Measurements from ENCODE around the gene BMPR1A. TPM values are rescaled to one million over a fixed set of nuclear protein-coding genes. Genes with fewer than 3 reads are reported as not detected.
"Not testable (repeated sequence)": the region's sequence is repeated elsewhere in the genome, so short reads cannot be mapped to it uniquely, and the experiment has no call there.

The BMPR1A gene
- total RNA-seq, 2 experiments from 2014 or later, result 15.9 to 19.5 TPM

DNA sequence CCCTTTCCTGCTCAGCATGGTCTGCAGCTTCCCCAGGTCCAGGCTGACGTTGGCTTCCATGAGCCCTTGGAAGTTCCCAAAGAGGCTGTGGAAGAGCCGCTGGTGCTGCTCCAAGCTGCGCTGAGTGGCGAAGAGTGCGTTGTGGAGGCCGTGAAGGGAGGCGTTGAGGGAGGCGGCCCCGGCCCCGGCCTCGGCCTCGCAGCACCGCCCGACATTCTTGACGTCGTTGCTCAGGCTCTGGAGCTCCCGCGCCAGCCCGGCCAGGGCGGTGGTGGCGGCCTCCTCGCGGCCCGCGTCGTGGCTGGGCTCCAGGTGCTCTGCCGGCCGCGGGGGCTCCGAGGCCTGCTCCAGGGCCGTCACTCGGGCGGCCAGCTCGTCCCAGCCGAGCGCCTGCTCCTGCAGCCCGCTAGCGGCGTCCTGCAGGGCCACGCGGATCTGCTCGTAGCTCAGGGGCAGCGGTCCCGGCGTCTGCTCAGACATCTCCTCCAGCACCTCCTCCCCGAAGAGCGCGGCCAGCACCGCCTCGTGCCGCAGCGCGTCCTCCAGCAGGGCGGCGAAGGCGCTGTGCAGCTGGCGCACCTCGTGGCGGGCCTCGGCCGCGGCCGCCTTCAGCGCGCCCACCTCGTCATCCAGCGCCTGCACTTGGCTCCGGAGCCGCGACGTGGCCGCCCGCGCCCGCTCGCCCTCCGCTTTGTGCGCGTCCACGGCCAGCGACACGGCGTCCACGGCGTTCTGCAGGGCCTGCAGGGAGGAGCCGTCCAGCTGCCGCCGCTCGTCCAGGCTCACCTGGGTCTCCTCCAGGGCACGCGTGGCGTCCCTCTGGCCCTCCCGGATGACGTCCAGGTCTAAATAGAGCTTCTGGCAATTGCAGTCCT lies 186.3 kb downstream of the BMPR1A start:
- ChIA-PET CTCF (interaction anchor here (0.8 to 1.7 kb wide), 3 partner anchors 18 to 26 kb away, joined by 3 to 5 read pairs (median 5); partner anchors contain the start of gene ADIRF), POLR2A (no interaction called here)

DNA sequence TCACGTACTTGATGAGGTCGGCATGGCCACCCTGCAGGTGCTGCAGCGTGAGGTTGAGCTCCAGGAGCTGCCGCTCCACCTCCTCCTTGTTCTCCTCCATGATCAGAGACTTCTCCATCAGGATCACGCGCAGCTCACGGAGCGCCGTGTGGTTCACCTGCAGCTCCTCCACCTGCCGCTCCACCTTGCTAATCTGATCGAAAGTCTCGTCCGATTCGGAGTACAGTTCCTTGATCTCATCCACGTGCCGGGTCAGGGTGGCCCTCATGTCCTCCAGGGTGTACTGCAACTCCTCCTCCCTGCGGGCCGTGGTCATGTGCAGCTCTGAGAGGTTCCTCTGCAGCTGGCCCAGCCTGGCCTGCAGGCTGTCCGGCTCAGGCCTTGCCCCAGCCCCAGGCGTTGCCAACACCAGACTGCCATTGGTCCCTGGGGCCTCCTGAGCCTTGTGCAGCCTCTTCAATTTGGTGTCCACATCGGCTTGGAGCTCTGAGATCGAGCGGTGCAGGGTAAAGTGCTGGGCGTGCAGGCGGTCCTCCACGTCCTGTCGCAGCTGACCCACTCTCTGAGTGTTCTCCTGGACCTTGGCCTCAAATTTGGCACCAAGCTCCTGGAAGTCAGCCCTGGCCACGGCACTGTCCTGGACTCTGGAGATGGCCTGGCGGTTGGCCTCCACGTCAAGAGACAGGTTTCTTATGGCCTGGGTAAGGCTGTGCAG lies 187.1 kb downstream of the BMPR1A start:
- ChIA-PET POLR2A (no interaction called here), CTCF (interaction anchor here (1.6 kb wide), 1 partner anchor 24 kb away, joined by 5 read pairs; no protein-coding TSS in a partner anchor)

DNA sequence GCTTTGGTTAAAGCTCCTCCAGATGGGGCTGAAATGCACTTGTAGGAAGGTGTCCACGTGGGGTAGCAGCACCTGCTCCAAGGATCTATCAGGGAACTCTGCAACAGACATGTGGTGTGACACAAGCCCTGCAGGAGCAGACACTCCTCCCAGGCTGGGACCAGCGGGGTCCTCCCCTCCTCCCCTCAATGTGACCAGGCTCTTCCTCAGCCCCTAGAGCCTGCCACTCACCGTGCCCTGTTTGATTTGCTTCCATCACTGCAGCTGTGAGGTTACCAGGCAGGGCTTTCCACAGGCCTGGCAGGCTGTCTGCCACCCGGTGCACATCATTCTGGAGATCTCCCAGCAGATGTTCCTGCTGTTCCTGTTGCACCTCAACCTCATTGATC lies 187.6 kb downstream of the BMPR1A start:
- CTCF ChIA-PET, result no interaction called here
- POLR2A ChIA-PET, result no interaction called here

DNA sequence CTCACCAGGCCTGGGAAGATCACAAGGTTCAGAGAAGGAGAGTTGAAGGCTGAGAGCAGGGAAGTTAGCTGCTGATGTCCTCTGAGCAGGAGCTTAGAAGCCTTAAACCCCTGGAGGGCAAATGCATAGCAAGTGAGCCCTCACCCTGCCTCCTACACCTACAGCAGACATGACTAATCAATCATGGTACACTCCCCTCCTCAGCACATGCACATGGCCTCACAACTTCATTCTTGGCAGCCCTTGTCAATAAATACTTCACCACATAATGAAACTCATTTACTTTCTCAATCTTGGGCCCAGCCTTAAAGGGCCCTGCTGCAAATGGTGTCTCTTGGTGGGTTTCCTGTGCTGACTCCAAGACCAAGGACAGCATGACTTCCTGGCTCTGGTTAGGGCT lies 188.1 kb downstream of the BMPR1A start:
- ChIA-PET POLR2A (no interaction called here), CTCF (no interaction called here)

DNA sequence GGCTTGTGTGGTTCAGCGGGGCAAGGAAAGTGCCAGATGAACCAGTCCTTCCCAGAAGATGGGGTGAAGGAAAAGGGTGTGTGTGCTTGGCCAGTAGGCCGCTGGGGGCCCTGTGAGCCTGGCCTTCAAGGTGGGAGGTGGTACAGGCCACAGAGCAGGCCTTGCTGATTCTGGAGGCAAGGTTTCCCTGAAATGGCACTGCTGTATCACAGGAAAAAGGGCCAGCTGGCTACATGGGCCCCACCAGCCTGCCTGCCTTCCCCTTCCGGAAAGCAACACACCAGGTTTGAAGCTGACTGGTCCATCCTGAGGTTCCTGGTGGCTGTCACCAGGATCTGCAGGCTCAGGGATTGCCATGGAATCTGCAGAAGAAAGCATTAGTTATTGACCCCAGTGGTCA lies 188.5 kb downstream of the BMPR1A start:
- ChIA-PET CTCF (no interaction called here), POLR2A (no interaction called here)

DNA sequence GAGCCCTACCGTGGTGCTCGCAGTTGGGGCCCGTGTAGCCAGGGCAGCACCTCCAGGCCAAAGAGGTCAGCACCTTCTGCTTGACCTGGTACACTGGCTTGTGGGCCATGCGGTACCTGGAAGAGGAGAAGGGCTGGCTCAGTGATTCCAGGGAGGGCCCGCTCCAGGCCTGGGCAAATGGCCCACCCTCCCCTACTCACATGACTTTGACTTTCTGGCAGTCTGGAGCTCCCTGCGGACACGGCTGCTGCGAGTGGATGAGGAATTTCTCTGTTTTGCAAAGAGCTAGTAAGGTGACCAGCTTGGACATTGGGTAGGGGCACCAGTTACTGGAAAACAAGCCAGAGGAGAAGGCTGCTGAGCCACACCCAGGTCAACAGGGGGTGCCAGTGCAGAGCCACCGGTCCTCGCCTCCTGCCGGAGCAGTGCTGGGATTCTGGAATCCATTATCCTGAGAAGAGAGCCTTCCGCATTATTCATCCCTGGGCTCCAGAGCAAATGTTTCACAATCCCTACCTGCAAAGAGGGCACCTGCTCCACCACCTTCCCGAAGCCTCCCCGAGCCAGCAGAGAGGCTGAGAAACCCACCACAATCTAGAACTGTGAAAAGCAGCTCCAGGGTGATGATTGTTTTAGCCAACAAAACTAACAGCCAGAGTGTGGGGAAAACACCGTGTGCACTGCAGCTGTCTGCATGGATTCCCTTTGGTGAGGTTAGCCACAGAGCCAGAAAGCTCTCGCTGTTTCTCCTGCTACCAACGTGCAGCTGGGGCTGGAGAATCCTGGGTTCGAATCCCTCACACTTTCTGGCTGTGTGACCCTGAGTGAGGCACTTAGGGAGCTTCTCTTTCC lies 189.2 kb downstream of the BMPR1A start:
- POLR2A ChIA-PET, result no interaction called here
- CTCF ChIA-PET, result no interaction called here

- CTCF ChIA-PET, result no interaction called here
- POLR2A ChIA-PET, result no interaction called here
Observed at GRCh38 chr10:86946213-86947155, 190.1 kb downstream of the BMPR1A start.

- POLR2A ChIA-PET, result not testable (repeated sequence)
- CTCF ChIA-PET, result interaction anchor here (0.5 to 1.2 kb wide), 4 partner anchors 9 to 138 kb away, joined by 3 to 4 read pairs (median 4); no protein-coding TSS in a partner anchor
Observed at GRCh38 chr10:86947806-86948205, 191.4 kb downstream of the BMPR1A start.

- CTCF ChIA-PET, result interaction anchor here (1.2 kb wide), 1 partner anchor 12 kb away, joined by 8 read pairs; no protein-coding TSS in a partner anchor
- POLR2A ChIA-PET, result no interaction called here
Observed at GRCh38 chr10:86950349-86950748, 193.9 kb downstream of the BMPR1A start.

DNA sequence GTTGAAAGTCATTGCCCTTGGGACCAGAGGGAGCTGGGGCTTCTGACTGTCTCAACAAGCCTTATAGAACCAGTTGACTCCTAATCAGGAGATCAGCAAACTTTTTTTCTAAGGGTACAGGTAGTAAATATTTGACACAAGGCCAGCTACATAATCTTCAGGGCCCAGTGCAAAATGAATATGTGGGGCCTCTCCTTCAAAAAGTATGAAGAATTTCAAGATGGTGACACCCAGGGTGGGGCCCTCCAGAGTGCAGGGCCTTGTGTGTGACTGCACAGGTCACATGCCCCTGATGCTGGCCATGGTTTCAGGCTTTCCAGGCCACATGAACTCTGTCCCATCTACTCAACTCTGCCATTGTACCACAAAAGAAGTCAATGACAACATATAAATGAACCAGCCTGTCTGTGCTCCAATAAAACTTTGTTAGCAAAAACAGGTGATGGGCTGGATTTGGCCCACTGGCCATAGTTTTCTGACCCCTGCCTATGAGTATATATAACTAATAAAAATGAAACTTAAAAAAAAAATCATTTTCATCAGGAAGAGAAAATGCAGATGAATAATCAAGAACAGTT lies 194.9 kb downstream of the BMPR1A start:
- CTCF ChIA-PET, result no interaction called here
- POLR2A ChIA-PET, result no interaction called here

DNA sequence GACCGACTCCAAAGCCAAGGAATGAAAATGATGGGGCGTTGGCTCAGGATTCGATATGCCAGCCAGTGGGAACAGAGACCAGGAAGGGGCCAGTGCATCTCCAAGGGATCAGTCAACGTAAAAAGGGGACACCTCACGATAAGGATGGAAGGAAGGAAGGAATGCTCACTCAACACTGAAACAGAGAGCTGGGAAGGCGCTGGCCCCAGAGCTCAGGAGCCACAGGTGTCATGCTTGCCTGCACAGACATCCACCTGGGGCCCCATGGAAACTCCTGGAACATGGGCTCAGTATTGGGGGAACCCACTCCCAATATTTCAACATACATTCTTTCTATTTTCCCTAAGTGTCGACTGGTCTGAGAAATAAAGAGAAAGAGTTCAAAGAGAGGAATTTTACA lies 195.7 kb downstream of the BMPR1A start:
- ChIA-PET POLR2A (no interaction called here), CTCF (interaction anchor here (0.6 to 1.2 kb wide), 2 partner anchors 13 to 15 kb away, joined by 3 to 5 read pairs; no protein-coding TSS in a partner anchor)

- POLR2A ChIA-PET, result not testable (repeated sequence)
Observed at GRCh38 chr10:86952697-86953096, 196.3 kb downstream of the BMPR1A start.

GRCh38 chr10:86953747-86954680 lies 197.6 kb downstream of the BMPR1A start:
- ChIA-PET CTCF (interaction anchor here (1.0 kb wide), 1 partner anchor 15 kb away, joined by 3 read pairs; no protein-coding TSS in a partner anchor), POLR2A (no interaction called here)

More at GRCh38 chr10:86952697-86953096, 196.3 kb downstream of the BMPR1A start:
- CTCF ChIA-PET, result interaction anchor here (0.6 to 1.2 kb wide), 2 partner anchors 14 kb away, joined by 3 to 5 read pairs; no protein-coding TSS in a partner anchor

DNA sequence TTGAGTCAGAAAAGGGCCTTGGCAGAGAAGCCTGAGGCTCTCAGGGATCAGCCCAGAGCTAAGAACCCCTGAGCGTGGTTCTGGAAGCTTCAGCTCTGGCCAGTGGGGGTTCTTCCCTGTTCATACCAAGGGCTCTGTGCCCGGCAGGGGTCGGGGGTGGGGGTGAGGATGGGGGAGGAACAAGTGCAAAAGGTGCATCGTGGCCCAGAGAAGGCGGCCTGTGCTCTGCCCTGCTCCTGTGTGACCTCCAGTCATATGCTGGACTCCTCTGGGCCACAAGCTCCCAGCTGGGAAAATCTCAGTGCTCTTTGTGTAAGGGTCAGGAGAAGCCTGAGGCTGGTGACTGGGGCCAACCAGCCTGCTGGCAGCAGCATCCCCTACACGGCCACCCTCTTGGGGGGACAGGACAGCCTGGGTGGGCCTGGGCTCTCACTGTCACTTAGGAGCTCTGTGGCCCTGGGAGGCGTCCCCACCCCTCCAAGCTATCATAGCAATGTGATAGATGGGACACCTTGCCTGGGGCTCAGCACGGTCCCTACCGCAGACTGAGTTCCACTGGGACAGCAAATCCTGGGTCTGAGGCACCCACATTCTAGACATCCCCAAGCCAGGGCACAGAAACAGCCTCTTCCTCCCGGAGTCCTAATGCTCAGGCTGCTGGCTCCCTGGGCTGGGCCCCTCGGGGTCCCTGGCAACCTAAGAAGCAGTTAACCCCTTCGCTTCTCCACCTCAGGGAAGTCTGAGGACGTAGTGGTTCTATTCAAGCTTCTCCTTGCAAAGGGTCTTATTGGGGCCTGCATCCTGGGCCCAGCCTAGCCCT lies 198.5 kb downstream of the BMPR1A start:
- POLR2A ChIA-PET, result no interaction called here
- CTCF ChIA-PET, result interaction anchor here (1.0 kb wide), 1 partner anchor 16 kb away, joined by 3 read pairs; no protein-coding TSS in a partner anchor

DNA sequence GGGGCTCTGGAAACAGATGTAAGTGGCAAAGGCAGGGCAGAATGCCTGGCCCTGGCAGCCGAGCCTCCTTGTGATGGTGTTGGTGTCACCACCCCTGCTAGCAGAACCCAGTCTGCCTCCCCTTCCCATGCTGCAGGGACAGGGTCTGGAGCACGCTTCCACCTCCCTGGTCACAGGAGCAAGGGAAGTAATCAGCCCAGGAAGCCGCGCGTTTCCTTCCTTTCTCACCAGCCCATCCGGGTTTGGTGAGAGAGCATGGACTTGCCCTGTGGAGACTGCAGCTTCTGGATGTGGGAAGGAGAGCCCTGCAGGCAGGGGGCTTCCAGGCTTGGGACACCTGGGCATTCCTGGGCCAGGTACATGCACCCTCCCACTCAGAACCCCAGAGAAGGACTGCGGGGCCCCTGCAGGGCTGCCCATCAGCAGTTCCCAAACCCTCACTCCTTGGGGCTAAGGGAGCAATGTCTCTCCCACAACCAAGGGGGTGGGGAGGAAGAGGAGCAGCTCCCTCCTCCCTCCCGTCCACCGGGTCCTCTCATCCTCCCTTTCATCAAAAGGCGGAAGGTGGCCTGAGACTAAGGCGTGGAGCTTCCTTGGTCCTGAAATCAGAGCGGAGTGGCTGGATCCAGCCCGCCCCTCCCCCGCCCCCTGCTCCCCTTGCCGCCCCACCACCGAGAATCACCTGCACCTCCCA lies 199.2 kb downstream of the BMPR1A start:
- POLR2A ChIA-PET, result interaction anchor here (0.5 kb wide), 1 partner anchor 45 kb away, joined by 3 read pairs; no protein-coding TSS in a partner anchor
- CTCF ChIA-PET, result interaction anchor here (1.0 kb wide), 1 partner anchor 17 kb away, joined by 3 read pairs; no protein-coding TSS in a partner anchor
